HuH-7.5 (cell line): ENCODE data around the gene COX6B2.

ENCODE experiments used
- DNase-seq: peaks from one replicate; pipeline ENCODE4 v3.0.0; 2011; ENCODE audit warnings: low spot score

The COX6B2 gene

DNA sequence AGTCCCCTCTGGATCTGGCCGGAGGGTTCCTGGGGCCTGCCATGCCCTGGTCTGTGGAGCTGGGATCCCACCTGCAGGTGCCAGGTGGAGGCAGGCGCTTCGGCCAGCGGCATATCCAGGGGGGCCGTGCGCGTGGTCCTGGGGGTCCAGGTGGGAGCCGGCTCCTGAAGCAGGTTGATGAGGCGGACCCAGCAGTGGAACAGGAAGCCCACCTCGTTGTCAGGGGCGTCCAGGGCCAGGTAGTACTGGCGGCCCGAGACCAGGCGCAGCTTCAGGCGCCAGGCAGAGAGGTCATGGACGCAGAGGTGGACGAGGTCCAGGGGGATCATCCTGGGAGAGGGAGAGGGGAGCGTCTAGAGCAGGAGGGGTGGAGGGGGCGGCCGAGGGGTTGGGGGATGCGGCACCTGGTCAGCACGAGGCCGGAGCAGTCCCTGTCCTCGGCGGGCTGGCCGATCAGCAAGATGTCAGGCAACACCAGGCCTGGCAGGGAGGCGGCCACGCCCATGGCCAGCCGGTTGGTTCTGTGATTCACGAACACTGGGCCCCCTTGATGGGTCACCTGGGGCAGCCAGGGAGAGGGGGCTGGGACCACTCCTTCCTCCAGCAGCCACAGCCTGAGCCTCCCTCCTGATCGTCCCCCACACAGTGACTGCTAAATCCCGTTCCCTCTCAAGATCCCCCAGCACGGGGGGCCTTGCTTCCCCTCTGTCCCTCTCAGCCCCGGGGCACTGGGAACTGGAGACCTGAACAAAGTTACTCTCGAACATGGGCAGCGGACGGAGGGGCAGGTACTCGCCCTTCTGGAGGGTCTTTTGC lies 7.9 kb upstream of the COX6B2 start:
- no peak for DNase-seq

DNA sequence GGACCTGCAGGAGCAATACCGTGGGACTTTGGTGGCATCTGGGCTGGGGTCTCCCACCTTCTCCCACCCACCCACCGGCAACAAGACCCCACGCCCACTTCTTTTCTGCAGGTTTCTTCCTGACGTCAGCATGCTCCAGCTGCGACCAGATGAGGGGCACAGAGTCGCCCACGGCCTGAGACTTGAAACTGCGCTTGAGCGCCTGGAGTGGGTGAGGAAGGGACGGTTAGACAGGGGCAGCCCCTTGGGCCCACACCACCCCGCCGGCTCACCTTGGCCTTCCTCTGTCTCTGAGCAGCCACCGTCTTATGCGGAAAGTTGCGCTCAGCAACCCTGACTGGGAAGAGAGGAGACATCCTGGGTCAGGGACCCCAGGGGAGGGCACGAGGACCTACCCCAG lies 6.4 kb upstream of the COX6B2 start:
- DNase-seq, result no peak

DNA sequence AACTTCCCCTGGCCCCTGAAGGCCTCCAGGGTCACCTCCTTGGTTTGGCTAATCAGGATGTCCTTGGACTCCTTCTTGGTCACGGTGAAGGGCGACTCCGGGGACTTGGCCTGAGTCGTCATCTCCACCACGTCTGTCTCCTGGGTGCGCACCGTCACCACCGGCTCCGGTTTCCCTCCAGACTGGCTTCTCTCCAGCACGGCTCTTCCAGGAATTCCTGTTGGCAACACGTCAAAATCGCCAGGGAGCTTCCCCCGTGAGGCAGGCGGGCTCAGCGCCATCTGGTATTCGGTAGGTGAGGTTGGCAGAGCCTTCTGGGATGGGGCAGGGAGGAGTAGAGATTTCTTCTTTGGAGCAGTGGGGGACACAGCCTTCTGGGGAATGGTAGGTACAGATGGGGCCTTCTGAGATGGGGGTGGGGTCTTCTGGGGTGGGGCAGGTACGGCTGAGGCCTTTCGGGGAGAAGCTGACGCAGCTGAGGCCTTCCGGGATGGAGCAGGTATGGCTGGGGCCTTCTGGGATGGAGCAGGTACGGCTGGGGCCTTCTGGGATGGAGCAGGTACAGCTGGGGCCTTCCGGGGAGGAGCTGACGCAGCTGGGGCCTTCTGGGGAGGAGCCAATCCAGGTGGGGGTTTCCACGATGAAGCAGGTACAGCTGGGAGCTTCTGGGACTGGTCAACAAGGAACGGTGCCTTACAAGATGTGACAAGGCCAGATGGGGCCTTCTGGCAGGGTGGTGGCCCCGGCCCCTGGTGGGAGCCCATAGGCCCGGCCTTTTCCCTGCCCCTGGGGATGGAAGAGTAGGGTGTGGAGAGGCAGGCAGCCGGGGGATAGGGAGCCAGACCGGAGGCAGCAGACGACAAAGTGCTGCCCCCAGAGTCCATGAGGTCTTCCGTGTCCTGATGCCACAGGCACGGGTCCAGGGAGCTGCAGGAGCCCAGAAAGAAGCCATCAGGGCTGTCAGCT lies 4.7 kb upstream of the COX6B2 start:
- no peak for DNase-seq

DNA sequence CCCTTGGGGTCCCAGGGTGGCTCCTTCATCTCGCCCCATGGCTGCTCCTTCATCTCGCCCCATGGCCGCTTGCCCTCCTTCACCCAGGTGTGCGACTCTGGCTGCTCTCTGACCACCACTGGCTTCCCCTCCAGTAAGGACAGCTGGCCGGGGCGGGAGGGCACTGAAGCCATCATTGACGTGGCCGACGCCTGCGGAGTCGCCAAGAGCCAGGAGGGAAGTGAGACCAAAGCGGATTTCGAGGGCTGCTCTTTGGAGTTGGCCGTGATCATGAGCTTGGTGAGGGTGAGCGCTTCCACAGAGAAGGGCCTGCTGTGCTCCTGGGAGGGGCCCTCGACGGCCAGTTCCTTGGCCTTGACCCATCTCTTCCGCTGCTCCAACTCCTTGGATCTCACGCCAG lies 4.0 kb upstream of the COX6B2 start:
- no peak for DNase-seq

DNA sequence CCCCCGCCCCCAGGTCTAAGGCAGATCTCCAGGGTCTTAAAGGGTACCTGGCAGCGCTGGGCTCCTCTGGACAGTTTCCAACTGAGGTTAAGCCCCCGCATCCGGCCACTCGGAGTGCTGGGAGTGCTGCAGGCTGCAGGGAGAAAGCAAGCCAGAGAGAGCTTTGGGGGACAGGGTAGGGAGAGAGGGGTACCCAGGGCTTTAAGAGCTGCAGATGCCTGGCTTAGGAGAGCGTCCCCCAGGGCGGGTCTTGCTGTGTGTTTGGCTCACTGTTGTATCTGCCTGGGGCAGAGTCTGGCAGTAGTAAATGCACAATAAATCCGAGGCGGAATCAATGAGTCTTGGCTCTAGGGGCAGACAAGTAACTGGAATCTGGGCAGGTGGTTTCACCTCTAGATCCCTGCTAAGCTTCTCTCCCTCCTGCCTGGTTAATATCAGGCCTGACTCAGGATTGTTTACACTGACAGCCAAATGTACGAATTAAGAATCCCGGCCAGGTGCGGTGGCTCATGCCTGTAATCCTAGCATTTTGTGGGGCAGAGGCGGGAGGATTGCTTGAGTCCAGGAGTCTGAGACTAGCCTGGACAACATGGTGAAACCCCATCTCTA lies 798 bp upstream of the COX6B2 start:
- no peak for DNase-seq

DNA sequence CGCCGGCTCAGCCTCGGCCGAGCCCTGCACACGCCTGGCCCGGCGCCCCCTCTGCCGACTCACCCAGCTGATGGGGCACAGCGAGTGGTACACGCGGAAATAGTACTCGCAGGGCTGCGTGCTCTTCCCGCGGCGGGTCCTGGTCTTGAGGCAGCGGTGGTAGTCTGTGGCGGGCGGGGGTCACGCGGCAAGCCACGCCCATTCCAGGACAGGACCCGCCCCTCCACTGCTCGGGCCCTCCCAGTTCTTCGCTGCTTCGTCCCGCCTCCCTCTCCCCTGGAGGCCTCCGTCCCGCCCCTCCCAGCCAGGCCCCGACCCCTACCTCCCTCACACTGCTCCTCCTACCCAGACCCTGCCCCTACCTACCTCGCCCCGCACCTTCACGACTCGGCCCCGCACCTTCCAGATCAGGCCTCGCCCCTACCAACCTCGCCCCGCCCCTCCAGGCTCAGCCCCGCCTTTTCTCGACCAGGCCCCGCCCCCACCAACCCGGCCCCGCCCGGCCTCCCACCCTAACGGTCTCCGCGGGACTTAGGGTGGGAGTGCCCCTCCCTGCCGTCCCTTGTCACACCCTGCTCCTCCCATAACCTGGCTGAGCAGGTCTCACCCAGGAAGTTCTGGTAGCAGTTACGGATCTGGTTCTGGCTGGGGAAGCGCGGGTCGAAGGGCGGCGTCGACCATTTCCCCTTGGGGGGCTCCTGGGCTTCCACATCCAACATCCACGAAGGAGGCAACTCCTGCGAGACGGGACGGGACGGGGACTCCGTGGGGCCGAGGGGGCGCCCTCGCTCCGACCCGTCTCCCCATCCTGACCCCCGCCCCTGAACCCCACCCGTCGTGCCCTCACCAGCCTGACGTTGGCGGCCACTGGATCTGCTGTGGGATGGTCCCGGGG lies 469 bp downstream of the COX6B2 start:
- DNase-seq, result peak; percentile 94

DNA sequence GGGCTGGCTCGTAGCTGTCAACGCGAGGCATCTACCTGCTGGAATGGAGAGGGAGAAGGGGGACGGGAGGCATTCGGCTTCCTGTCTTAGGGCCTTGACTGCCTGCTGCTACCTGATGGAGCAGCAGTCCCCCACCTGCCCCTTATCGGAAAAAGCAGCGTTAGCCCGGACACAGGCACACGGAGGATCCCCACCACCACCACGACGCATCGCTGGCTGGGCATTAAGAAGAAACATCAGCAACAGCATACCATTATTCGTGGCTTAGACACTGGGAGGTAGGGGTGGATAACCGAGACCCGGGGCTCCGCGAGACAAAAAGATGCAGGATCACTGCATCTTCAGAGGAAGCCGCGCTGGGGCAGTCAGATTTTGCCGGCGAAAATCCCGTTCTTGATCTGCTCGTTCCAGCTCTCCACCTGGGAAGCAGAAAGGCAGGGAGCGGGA lies 1.1 kb downstream of the COX6B2 start:
- DNase-seq, result no peak

DNA sequence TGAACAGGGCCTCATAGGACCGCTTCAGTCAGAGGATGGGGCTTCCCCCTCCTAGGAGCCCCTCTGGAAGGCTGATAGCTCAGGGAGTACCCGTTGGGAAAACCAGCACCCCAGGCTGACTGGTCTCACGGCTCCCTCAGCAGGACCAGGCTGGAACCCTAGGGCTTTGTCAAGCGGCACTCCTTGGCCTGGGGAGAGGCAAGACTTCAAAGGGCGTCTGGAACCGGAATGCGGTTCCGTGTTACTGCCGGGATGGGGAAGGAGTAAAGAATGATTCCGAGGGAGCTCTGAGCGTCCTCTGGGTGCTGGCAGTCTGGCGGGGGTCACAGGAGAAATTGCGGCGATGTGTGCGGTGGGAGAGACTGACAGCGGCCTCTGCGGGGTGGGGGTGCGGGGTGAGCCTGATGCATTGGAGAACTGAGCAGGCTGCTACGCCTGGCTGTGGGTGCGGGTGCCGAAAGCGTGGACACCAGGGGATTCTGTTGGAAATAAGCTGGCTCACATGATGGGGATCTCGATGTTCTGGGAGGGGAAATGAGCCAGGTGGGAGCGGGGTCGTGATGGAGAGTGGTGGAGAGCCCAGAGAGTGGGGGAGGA lies 1.9 kb downstream of the COX6B2 start:
- DNase-seq, result no peak

DNA sequence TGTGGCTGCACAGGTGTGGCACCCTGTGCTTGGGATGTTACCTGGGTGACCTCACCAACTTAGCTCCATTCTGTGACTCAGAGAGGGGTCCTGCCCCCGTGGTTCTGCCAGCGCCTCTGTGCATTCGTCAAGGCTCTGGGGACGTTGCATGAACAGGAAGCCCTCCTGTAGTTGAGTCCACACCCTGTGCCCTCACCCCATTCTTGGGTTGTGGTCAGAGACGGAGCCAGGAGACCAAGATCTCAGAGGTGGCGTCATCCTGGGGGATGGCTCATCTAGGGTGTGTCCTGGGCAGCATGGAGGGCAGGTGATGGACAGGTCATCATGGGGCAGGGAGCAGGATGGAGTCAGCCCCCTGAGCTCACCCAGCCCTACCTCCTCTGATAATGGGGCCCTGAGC lies 2.5 kb downstream of the COX6B2 start:
- DNase-seq, result no peak

DNA sequence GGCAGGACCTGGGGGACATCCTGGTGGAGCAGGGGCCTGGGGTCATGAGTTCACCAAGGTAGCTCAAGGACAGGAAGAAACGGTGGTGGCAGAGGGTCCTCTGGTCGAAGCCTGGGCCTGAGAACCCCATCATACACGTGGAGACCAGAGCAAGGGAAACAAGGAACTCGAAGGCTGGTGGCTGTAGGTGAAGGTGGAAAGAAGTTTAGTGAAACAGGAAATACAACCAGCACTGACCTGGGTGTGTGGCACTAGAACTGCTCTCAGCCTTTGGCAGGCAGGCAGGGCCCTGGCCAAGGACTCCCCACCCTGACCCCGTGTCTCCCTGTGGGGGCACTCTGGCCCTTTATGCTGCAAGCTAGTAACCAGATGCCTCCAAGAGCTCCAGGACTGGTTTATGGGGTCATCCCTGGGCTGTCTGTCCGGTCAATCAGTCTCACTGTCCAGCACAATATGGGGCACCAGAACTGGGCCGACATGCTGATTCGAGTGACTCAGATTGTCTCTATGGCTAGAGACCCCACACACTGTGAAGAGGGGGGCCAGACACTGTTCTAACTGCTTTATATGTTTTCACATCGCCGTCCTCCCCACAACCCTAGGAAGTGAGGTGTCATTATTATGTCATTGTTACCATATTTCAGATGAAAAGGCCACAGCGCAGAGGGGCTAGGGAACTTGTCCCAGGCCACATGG lies 3.8 kb downstream of the COX6B2 start:
- no peak for DNase-seq

DNA sequence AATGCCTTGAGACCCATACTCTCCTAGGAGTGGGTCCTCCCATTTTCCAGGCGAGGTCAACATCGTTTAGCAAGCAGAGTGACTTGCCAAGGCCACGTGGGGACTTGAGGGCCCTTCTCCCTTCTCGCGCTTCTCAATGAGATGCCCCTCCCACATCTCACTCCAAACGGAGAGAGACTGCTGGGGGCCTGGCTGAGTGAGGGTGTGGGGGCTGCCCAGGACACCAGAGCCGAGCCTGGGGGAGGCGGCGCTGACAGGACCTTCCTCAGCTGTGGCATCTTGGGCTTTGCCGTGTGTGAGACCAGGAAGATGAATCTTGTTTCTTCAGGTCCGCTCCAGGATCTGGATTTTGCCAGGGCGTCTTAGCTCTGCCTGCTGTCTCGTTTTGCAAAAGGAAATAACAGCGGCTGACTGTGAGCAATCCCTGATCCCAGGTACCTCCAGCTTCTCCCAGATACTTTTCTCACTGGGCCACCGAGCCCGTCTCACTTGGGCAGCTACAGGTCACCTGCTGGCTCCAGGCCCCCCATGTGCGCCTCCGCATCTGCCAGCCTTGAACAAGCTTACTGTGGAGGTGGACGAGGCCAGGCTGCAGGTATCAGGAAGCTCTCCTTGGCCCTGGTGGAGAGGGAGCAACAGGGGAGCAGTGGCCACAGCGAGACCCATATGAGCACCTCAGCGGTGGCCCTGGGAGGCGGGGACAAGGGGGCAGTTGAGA lies 6.0 kb downstream of the COX6B2 start:
- no peak for DNase-seq

DNA sequence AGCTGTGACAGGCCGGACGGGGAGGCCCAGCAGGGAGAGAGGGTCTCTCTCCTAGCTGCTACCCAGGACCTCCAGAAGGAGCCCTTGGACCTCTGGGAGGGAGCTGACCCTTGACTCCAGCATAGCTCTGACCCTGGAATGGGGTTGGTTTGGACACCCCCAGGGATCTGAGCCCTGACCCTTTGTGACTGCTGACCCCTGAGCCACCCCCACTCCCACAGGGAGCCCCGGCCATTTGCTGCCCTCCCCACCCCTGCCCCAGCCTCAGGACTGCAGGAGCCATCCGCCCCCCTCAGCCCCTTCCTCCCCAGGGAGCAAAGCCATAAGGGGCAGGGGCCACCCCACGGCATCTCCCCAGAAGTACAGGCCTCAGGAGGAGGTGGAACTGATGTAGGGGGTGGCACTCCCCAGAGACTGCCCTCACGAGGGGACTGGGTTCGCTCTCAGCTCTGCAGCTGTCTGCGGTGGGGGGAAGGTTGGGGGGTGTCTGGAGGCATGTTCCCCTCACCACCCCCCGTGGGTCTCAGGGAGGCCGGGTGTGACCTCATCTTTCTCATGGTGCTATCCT lies 7.0 kb downstream of the COX6B2 start:
- no peak for DNase-seq

DNA sequence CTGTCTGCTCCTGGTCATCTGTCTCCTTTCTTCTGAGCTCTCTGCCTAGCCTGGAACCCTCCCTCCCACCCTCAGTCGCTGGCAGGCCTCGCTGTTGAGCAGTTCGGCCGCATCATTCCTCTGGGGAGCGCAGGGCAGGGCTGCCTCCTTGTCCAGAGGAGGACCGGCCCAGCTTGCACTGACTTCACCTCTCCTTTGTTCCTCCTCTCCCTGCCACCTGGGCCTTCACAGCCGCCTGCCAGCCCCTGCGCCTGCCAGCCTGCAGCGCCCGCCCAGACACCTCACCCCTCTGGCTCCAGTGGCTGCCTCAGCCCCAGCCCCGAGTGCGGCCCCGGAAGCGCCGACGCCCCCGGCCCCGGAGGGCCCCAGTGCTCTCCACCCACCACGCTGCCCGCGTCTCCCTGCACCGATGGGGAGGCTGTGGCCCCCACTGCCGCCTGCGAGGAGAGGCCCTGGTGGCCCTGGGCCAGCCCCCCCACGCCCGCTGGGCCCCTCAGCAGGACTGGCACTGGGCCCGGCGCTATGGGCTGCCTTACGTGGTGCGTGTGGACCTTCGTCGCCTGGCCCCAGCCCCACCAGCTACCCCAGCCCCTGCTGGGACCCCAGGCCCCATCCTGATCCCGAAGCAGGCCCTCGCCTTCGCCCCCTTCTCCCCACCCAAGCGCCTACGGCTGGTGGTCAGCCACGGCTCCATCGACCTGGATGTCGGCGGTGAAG lies 7.6 kb downstream of the COX6B2 start:
- no peak for DNase-seq

DNA sequence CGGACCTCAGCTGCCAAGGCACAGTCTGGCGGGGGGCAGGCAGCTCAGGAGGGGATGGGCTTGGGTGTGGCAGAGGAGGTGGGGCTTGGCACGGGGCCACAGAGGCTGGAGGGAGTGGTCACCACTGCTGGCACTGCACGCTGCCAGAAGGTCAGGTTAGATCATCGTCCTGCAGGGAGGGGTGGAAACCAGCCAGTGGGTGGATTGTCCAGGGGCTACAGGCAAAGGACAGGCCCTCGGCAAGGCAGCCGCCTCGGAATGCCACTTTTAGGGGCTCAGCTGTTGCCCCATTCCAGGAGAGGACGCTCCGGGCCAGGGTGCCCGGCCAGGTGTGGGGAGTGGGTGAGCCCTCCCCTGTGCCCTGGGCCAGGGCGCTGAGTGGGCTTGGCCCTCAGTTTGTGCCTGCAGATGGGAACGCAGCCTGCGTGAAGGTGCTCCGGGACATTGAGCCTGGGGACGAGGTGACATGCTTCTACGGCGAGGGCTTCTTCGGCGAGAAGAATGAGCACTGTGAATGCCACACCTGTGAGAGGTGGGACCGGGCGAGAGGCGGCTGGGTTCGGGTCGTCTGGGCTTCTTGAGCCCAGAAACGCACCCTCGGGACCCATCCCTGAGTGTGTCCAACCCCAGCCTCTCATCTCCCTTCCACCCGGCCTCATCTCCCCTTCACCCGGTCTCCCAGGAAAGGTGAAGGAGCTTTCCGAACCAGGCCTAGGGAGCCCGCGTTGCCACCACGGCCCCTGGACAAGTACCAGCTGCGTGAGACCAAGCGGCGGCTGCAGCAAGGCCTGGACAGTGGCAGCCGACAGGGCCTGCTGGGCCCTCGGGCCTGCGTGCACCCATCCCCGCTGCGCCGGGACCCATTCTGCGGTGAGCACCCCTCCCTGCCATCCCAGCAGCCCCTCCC lies 8.4 kb downstream of the COX6B2 start:
- no peak for DNase-seq

DNA sequence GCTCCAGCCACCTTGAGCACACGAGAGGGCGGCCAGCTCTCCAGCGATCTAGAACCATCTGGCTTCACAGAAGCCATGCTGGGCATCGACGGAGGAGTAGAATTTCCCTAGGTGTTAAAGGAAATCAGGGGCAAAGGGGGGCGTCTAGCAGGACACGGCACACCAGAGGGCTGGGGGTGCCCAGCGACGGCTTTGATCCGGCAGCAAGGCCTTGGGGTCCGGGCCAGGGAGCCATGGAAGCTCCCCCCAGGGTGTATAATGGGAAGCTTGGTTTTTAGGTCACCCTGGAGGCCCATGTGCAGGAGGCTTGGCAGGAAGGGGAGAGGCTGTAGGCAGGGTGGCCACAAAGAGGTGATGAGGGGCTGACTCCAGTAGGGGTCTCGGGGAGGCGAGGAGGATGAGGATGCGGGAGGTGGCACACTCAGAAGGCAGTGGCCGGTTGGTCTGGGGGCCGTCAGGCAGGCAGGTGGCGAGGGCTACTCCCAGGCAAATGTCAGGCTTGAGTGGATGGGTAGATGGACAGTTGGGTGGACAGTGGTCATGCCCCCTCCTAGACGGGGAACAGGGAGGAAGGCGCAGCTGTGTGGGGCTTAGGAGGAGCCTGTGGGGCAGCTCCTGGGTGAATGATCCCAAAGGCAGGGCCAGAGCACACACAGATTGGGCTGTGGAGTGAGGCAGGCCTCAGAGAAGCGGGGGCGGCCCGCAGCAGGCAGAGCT lies 9.3 kb downstream of the COX6B2 start:
- DNase-seq, result no peak

DNA sequence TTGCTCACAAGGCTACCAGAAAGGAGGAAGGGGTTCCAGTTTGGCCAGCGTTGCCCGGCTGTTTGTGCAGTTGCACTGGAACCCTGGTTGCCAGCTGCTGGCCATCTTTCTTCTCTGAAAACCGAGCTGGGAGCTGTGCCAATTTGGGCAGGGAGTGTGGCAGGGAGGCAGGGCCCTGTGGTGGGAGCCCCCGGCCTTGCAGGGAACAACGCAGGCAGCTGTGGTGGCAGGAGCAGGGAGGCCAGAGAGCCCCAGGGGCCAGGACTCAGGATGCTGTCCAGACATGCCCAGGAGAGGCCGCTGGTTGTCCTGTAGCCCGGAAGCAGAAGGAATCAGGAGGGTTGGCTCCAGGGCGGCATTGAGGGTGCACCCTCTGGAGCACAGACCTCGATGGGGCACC lies 10.1 kb downstream of the COX6B2 start:
- DNase-seq, result no peak
